Neuronal stem cell (in vitro differentiated cells): Measurements from ENCODE around the gene PLXNA4.

Source experiments
- DNase-seq: peaks from one replicate; pipeline ENCODE4 v3.0.0-alpha.2; 2013; ENCODE audit warnings: low spot score
- H2AFZ ChIP-seq: one replicate; pipeline ENCODE4 v1.6.1; 2013; ENCODE audit warnings: mild to moderate bottlenecking, low read length, inconsistent platforms
- H2AK5ac ChIP-seq: 2 replicates; pipeline ENCODE4 v1.6.1; 2013; ENCODE audit warnings: low read depth, mild to moderate bottlenecking, inconsistent platforms, low read length, moderate library complexity, mixed read lengths
- H2BK120ac ChIP-seq: 2 replicates; pipeline ENCODE4 v1.6.1; 2013; ENCODE audit warnings: low read depth, mild to moderate bottlenecking, inconsistent platforms, low read length, moderate library complexity, mixed read lengths
- H2BK12ac ChIP-seq: one replicate; pipeline ENCODE4 v1.6.1; 2013; ENCODE audit warnings: low read length, inconsistent platforms
- H2BK15ac ChIP-seq: 2 replicates; pipeline ENCODE4 v1.6.1; 2013; ENCODE audit warnings: mild to moderate bottlenecking, low read length, inconsistent platforms, mixed read lengths
- H2BK5ac ChIP-seq: one replicate; pipeline ENCODE4 v1.6.1; 2013; ENCODE audit warnings: inconsistent platforms, mild to moderate bottlenecking, low read length, moderate library complexity
- H3K14ac ChIP-seq: one replicate; pipeline ENCODE4 v1.6.1; 2013; ENCODE audit warnings: low read length, inconsistent platforms
- H3K18ac ChIP-seq: 2 replicates; pipeline ENCODE4 v1.6.1; 2013; ENCODE audit warnings: low read length, inconsistent platforms
- H3K23ac ChIP-seq: 2 replicates; pipeline ENCODE4 v1.6.1; 2013; ENCODE audit warnings: low read depth, mild to moderate bottlenecking, mixed read lengths, low read length, inconsistent platforms; ENCODE audit not compliant: poor library complexity
- H3K27ac ChIP-seq: replicated peaks from 3 replicates; pipeline ENCODE4 v1.5.1; 2013; ENCODE audit warnings: low read length, inconsistent platforms
- H3K27me3 ChIP-seq, 3 experiments: 2 replicates each; pipeline ENCODE4 v1.6.1; 2013; ENCODE audit warnings: low read length in 3 of 3, mild to moderate bottlenecking in 2 of 3, inconsistent platforms in 1 of 3, low read depth in 1 of 3, mixed read lengths in 1 of 3, moderate library complexity in 1 of 3; ENCODE audit not compliant: control insufficient read depth in 3 of 3, insufficient read depth in 3 of 3
- H3K36me3 ChIP-seq, 2 donors: replicated peaks in 1 of 2; 2 replicates each; pipeline ENCODE4 v1.6.1; 2013; ENCODE audit warnings: low read length in 2 of 2; ENCODE audit not compliant: control insufficient read depth in 2 of 2, insufficient read depth in 2 of 2
- H3K4ac ChIP-seq: 2 replicates; pipeline ENCODE4 v1.6.1; 2013; ENCODE audit warnings: inconsistent platforms, mild to moderate bottlenecking, low read length, moderate library complexity
- H3K4me1 ChIP-seq, 2 donors: 1 replicate in 1 of 2; 2 replicates in 1 of 2; pipeline ENCODE4 v1.6.1; 2013; ENCODE audit warnings: low read length in 2 of 2, low read depth in 1 of 2; ENCODE audit not compliant: control insufficient read depth in 2 of 2, insufficient read depth in 1 of 2
- H3K4me2 ChIP-seq: one replicate; pipeline ENCODE4 v1.6.1; 2013; ENCODE audit warnings: mild to moderate bottlenecking, low read length, inconsistent platforms; ENCODE audit not compliant: insufficient read depth, poor library complexity, severe bottlenecking
- H3K4me3 ChIP-seq, 2 donors: 2 replicates each; pipeline ENCODE4 v1.5.1; 2013; ENCODE audit warnings: low read length in 2 of 2, mild to moderate bottlenecking in 2 of 2, inconsistent platforms in 1 of 2, moderate library complexity in 1 of 2
- H3K79me1 ChIP-seq: one replicate; pipeline ENCODE4 v1.6.1; 2013; ENCODE audit warnings: low read depth, mild to moderate bottlenecking, inconsistent platforms, low read length, moderate library complexity
- H3K9ac ChIP-seq: one replicate; pipeline ENCODE4 v1.6.1; 2013; ENCODE audit warnings: mild to moderate bottlenecking, low read depth, low read length, inconsistent platforms; ENCODE audit not compliant: poor library complexity
- H3K9me3 ChIP-seq, 2 donors: replicated peaks in 1 of 2; 2 replicates each; pipeline versions ENCODE3 to v1.6.1; 2013; ENCODE audit warnings: low read length in 2 of 2, mild to moderate bottlenecking in 2 of 2, inconsistent platforms in 1 of 2, low read depth in 1 of 2, mixed read lengths in 1 of 2, moderate library complexity in 1 of 2; ENCODE audit not compliant: control insufficient read depth in 2 of 2, insufficient read depth in 1 of 2
- H4K8ac ChIP-seq: one replicate; pipeline ENCODE4 v1.6.1; 2013; ENCODE audit warnings: low read depth, mild to moderate bottlenecking, inconsistent platforms, low read length, moderate library complexity
- H4K91ac ChIP-seq: one replicate; pipeline ENCODE4 v1.6.1; 2013; ENCODE audit warnings: low read length, low read depth, mild to moderate bottlenecking, inconsistent platforms; ENCODE audit not compliant: poor library complexity
- WGBS, 2 donors: extraction: QIAGEN DNeasy Blood & Tissue Kit; methylation state at CpG; one replicate each; pipeline ENCODE4 v1.1.7; 2013; ENCODE audit warnings: missing lambda C conversion rate in 2 of 2, mixed read lengths in 1 of 2; ENCODE audit not compliant: insufficient read length in 2 of 2, insufficient replicate concordance in 1 of 2; ENCODE audit errors: extremely low coverage in 2 of 2; 5-methylcytosine and 5-hydroxymethylcytosine counted together

PLXNA4 gene

DNA sequence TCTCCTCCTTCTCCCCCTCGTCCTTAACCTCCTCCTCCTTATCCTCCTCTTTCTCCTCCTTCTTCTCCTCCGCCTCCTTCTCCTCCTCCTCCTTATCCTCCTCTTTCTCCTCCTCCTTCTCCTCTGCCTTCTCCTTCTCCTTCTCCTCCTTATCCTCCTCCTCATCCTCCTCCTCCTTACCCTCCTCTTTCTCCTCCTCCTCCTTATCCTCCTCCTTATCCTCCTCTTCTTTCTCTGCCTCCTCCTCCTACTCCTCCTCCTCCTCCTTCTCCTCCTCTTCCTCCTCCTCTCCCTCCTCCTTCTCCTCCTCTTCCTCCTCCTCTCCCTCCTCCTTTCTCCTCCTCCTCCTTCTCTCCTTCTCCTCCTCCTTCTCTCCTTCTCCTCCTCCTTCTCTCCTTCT is 14.5 kb downstream of the PLXNA4 start:
- WGBS, 2 donors = 97 to 100% methylated on average over 1 to 2 of the region's 2 CpGs
- Histone ChIP-seq H3K4me1 (no peaks in the 10 kb centered on the region), H4K91ac (no peak overlapping the region), H3K4me3 (no peak overlapping the region), H2BK5ac (no peak overlapping the region), H3K27ac (no peak overlapping the region), H3K79me1 (no peaks in the 10 kb centered on the region), H3K18ac (no peak overlapping the region), H3K9ac (no peak overlapping the region), H3K9me3 (peaks cover 0 to 1% of the 10 kb centered on the region in 2 donors), H3K23ac (no peak overlapping the region), H3K4me2 (no peak overlapping the region), H2AK5ac (no peak overlapping the region), H3K4ac (no peak overlapping the region), H4K8ac (no peak overlapping the region), H2BK120ac (no peak overlapping the region), H3K36me3 (no peaks in the 10 kb centered on the region), H3K14ac (no peak overlapping the region), H3K27me3 (peaks cover 0 to 22% (median 11%) of the 10 kb centered on the region in 3 experiments), H2BK12ac (no peak overlapping the region), H2BK15ac (no peak overlapping the region), H2AFZ (no peak overlapping the region)
- no peak for DNase-seq

GRCh38 chr7:132560825-132561529 is 15.3 kb downstream of the PLXNA4 start:
- H2BK120ac ChIP-seq = no peak overlapping the region
- peak overlapping the region; percentile 56 for H2BK5ac ChIP-seq
- H3K27ac ChIP-seq = no peak overlapping the region
- no peak for DNase-seq
- H3K4ac ChIP-seq = no peak overlapping the region
- no peaks in the 10 kb centered on the region for H3K79me1 ChIP-seq
- H3K4me3 ChIP-seq = no peak overlapping the region
- peak overlapping the region; percentile 56 for H4K91ac ChIP-seq
- peak overlapping the region; percentile 43 for H2AK5ac ChIP-seq
- no peak overlapping the region for H2AFZ ChIP-seq
- no peak overlapping the region for H4K8ac ChIP-seq
- H3K36me3 ChIP-seq = no peaks in the 10 kb centered on the region
- peak overlapping the region; percentile 41 for H2BK15ac ChIP-seq
- no peak overlapping the region for H3K4me2 ChIP-seq
- H3K27me3 ChIP-seq = peaks cover 0 to 22% (median 8%) of the 10 kb centered on the region in 3 experiments
- H3K9ac ChIP-seq = no peak overlapping the region
- peak overlapping the region; percentile 38 for H3K23ac ChIP-seq
- peaks cover 0 to 1% of the 10 kb centered on the region in 2 donors for H3K9me3 ChIP-seq
- H3K4me1 ChIP-seq = no peaks in the 10 kb centered on the region
- H3K18ac ChIP-seq = peak overlapping the region; percentile 25
- H3K14ac ChIP-seq = no peak overlapping the region
- no CpG with 5 or more reads among the region's 8 CpGs for WGBS, 2 donors
- H2BK12ac ChIP-seq = no peak overlapping the region

- no peak for DNase-seq
- Histone ChIP-seq H3K9me3 (peaks cover 0 to 1% of the 10 kb centered on the region in 2 donors), H4K91ac (no peak overlapping the region), H3K9ac (no peak overlapping the region), H2BK5ac (no peak overlapping the region), H3K27ac (no peak overlapping the region), H3K4ac (no peak overlapping the region), H3K4me1 (no peaks in the 10 kb centered on the region), H3K4me2 (no peak overlapping the region), H3K27me3 (peaks cover 0 to 22% (median 3%) of the 10 kb centered on the region in 3 experiments), H2AK5ac (no peak overlapping the region), H3K79me1 (no peaks in the 10 kb centered on the region), H3K18ac (no peak overlapping the region), H2BK120ac (no peak overlapping the region), H3K23ac (no peak overlapping the region), H3K4me3 (no peak overlapping the region), H3K14ac (no peak overlapping the region), H2BK15ac (no peak overlapping the region), H4K8ac (no peak overlapping the region), H3K36me3 (no peaks in the 10 kb centered on the region), H2BK12ac (no peak overlapping the region), H2AFZ (no peak overlapping the region)
- no CpG with 5 or more reads among the region's 7 CpGs for WGBS, 2 donors
Observed at GRCh38 chr7:132560105-132560504, 16.2 kb downstream of the PLXNA4 start.

- Histone ChIP-seq H2BK120ac (no peak overlapping the region), H3K27ac (no peak overlapping the region), H2BK15ac (no peak overlapping the region), H3K9ac (no peak overlapping the region), H3K4me3 (no peak overlapping the region), H2AFZ (no peak overlapping the region), H4K8ac (no peak overlapping the region), H3K36me3 (no peaks in the 10 kb centered on the region), H3K18ac (no peak overlapping the region), H4K91ac (no peak overlapping the region), H2AK5ac (no peak overlapping the region), H3K4me2 (no peak overlapping the region), H3K23ac (no peak overlapping the region), H3K9me3 (peaks cover 0 to 1% of the 10 kb centered on the region in 2 donors), H3K14ac (no peak overlapping the region), H2BK12ac (no peak overlapping the region), H3K4me1 (no peaks in the 10 kb centered on the region), H2BK5ac (no peak overlapping the region), H3K27me3 (peaks cover 0 to 17% (median 0%) of the 10 kb centered on the region in 3 experiments), H3K4ac (no peak overlapping the region), H3K79me1 (no peaks in the 10 kb centered on the region)
- DNase-seq = no peak
- WGBS, 2 donors = no CpG with 5 or more reads among the region's 5 CpGs
Observed at GRCh38 chr7:132558815-132559214, 17.5 kb downstream of the PLXNA4 start.
